GM13976 (cell line): ENCODE data around the gene KIF16B.
"Not testable (repeated sequence)": the region's sequence is repeated elsewhere in the genome, so short reads cannot be mapped to it uniquely, and the experiment has no call there.

Experiments
- DNase-seq: peaks from one replicate; pipeline ENCODE4 v3.0.0; 2012; ENCODE audit warnings: low spot score
- in situ Hi-C: fragments of 300-500 bp; cut with MboI; formaldehyde crosslinking; loops from one replicate; pipeline ENCODE4 v1.12.0; 2022; ENCODE audit warnings: low sequenced_read_pairs, mixed read lengths, inconsistent platforms; ENCODE audit not compliant: unreplicated experiment
- TF ChIP-seq, protein P1 (sequence below): IDR thresholded peaks from 2 replicates; pipeline ENCODE4 v1.5.1; 2012; ENCODE audit warnings: borderline replicate concordance, mild to moderate bottlenecking; ENCODE audit not compliant: insufficient read depth; ENCODE audit errors: extremely low read depth, missing control alignments, control extremely low read depth

Gene KIF16B

DNA sequence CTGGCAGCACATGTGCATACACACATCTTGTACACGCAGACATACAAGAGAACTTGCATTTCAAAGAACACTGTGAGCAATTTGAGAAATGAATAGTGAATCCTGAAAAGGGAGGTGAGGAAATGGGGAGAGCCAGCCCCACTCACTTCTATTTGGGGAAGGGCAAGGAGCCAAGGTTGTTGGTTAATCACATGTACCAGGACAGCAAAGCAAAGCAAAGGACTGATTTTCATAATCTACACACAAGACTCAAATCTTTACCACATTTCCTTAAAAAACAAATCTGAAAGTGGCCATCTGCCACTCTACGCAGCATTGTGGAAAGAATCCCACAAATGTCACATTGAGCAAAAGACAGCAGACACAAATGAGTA lies 35.0 kb upstream of the KIF16B start:
- DNase-seq = no peak
- in situ Hi-C loops = no loop called here
- TF ChIP-seq, protein P1, sequence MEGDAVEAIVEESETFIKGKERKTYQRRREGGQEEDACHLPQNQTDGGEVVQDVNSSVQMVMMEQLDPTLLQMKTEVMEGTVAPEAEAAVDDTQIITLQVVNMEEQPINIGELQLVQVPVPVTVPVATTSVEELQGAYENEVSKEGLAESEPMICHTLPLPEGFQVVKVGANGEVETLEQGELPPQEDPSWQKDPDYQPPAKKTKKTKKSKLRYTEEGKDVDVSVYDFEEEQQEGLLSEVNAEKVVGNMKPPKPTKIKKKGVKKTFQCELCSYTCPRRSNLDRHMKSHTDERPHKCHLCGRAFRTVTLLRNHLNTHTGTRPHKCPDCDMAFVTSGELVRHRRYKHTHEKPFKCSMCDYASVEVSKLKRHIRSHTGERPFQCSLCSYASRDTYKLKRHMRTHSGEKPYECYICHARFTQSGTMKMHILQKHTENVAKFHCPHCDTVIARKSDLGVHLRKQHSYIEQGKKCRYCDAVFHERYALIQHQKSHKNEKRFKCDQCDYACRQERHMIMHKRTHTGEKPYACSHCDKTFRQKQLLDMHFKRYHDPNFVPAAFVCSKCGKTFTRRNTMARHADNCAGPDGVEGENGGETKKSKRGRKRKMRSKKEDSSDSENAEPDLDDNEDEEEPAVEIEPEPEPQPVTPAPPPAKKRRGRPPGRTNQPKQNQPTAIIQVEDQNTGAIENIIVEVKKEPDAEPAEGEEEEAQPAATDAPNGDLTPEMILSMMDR = no peak

GRCh38 chr20:16607364-16608276 lies 34.4 kb upstream of the KIF16B start:
- TF ChIP-seq, protein P1 = no peak
- in situ Hi-C loops = no loop called here
- no peak for DNase-seq

GRCh38 chr20:16606468-16607070 lies 33.3 kb upstream of the KIF16B start:
- TF ChIP-seq, protein P1 = no peak
- in situ Hi-C loops = no loop called here
- DNase-seq = no peak

- in situ Hi-C loops = no loop called here
- DNase-seq = no peak
- TF ChIP-seq, protein P1 = no peak
Observed at GRCh38 chr20:16601047-16601446, 27.8 kb upstream of the KIF16B start.

DNA sequence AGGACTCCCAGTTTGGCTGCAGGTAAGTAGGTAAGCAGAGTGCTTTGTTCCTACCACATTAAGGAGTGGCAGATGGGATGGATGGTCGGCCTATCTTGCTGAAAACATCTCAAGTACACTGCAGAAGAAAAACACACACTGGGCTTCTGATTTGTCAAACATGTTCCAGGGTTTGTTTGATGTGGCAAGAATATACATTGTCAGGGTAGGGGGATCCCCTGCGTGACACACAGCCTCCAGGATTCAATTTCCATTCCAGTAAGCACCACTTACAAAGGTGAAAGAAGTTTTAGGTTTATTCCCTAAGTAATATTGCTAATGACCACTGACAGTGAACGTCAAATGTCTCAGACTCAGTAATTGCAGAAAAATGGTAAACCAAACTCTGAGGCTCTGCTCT lies 26.0 kb upstream of the KIF16B start:
- in situ Hi-C loops = no loop called here
- no peak for DNase-seq
- TF ChIP-seq, protein P1 = no peak

- in situ Hi-C loops = no loop called here
Observed at GRCh38 chr20:16596991-16597390, 23.7 kb upstream of the KIF16B start.

GRCh38 chr20:16596404-16596803 lies 23.2 kb upstream of the KIF16B start:
- in situ Hi-C loops, DNase-seq: not testable (repeated sequence)

More at GRCh38 chr20:16596991-16597390, 23.7 kb upstream of the KIF16B start:
- DNase-seq = no peak
- TF ChIP-seq, protein P1 = no peak
